Ectodermal cell (in vitro differentiated cells): Measurements from ENCODE around the gene NPTXR.

Experiments used
- H3K27ac ChIP-seq: 2 replicates; pipeline ENCODE4 v1.7.0; 2013; ENCODE audit warnings: mild to moderate bottlenecking, low read depth, low read length; ENCODE audit not compliant: insufficient read depth, poor library complexity, severe bottlenecking
- H3K27me3 ChIP-seq: 2 replicates; pipeline ENCODE4 v1.7.0; 2013; ENCODE audit warnings: mild to moderate bottlenecking, low read length; ENCODE audit not compliant: insufficient read depth, control insufficient read depth, poor library complexity, severe bottlenecking
- H3K36me3 ChIP-seq: one replicate; pipeline ENCODE4 v1.7.0; 2013; ENCODE audit warnings: low read length; ENCODE audit not compliant: control insufficient read depth, insufficient read depth
- H3K4me1 ChIP-seq: one replicate; pipeline ENCODE4 v1.7.0; 2013; ENCODE audit warnings: low read length; ENCODE audit not compliant: control insufficient read depth, insufficient read depth
- H3K4me3 ChIP-seq: 2 replicates; pipeline ENCODE4 v1.7.0; 2013; ENCODE audit warnings: low read depth, low read length, control low read depth; ENCODE audit not compliant: insufficient read depth
- H3K9me3 ChIP-seq: 2 replicates; pipeline ENCODE4 v1.7.0; 2013; ENCODE audit warnings: mild to moderate bottlenecking, low read length, moderate library complexity; ENCODE audit not compliant: control insufficient read depth
- WGBS, 2 experiments: methylation state at CpG; one replicate each; pipeline ENCODE4 v1.1.7; 2013; ENCODE audit warnings: missing lambda C conversion rate in 2 of 2; 5-methylcytosine and 5-hydroxymethylcytosine counted together

Gene NPTXR

GRCh38 chr22:38831166-38831945 is 12.5 kb downstream of the NPTXR start:
- Histone ChIP-seq H3K27ac (no peak overlapping the region), H3K9me3 (no peaks in the 10 kb centered on the region), H3K36me3 (no peaks in the 10 kb centered on the region), H3K4me3 (no peak overlapping the region), H3K4me1 (no peaks in the 10 kb centered on the region), H3K27me3 (peaks cover 10% of the 10 kb centered on the region)
- 93 to 95% methylated on average over 16 of the region's 16 CpGs for WGBS, 2 experiments

GRCh38 chr22:38830845-38831108 is 13.1 kb downstream of the NPTXR start:
- Histone ChIP-seq H3K27ac (no peak overlapping the region), H3K4me3 (no peak overlapping the region), H3K36me3 (no peaks in the 10 kb centered on the region), H3K4me1 (no peaks in the 10 kb centered on the region), H3K27me3 (peaks cover 4% of the 10 kb centered on the region), H3K9me3 (no peaks in the 10 kb centered on the region)
- 87 to 90% methylated on average over 7 of the region's 7 CpGs for WGBS, 2 experiments

GRCh38 chr22:38830026-38830844 is 13.6 kb downstream of the NPTXR start:
- no peak overlapping the region for H3K4me3 ChIP-seq
- H3K36me3 ChIP-seq = no peaks in the 10 kb centered on the region
- no peaks in the 10 kb centered on the region for H3K4me1 ChIP-seq
- H3K27me3 ChIP-seq = no peaks in the 10 kb centered on the region
- H3K9me3 ChIP-seq = no peaks in the 10 kb centered on the region
- H3K27ac ChIP-seq = no peak overlapping the region
- WGBS, 2 experiments = 92% methylated on average over 17 of the region's 17 CpGs

GRCh38 chr22:38829485-38829884 is 14.3 kb downstream of the NPTXR start:
- Histone ChIP-seq H3K4me3 (no peak overlapping the region), H3K36me3 (no peaks in the 10 kb centered on the region), H3K27ac (no peak overlapping the region), H3K4me1 (no peaks in the 10 kb centered on the region), H3K9me3 (no peaks in the 10 kb centered on the region), H3K27me3 (no peaks in the 10 kb centered on the region)
- 81 to 82% methylated on average over 4 of the region's 4 CpGs for WGBS, 2 experiments

- H3K4me1 ChIP-seq = no peaks in the 10 kb centered on the region
- 78 to 81% methylated on average over 10 of the region's 10 CpGs for whole genome bisulfite sequencing, 2 experiments
- no peaks in the 10 kb centered on the region for H3K36me3 ChIP-seq
- H3K27ac ChIP-seq = no peak overlapping the region
- H3K9me3 ChIP-seq = no peaks in the 10 kb centered on the region
- no peak overlapping the region for H3K4me3 ChIP-seq
- H3K27me3 ChIP-seq = no peaks in the 10 kb centered on the region
Measured at GRCh38 chr22:38828616-38829205, 15.1 kb downstream of the NPTXR start.

GRCh38 chr22:38828191-38828590 is 15.6 kb downstream of the NPTXR start:
- Histone ChIP-seq H3K36me3 (no peaks in the 10 kb centered on the region), H3K4me1 (no peaks in the 10 kb centered on the region), H3K4me3 (no peak overlapping the region), H3K27ac (no peak overlapping the region), H3K27me3 (no peaks in the 10 kb centered on the region), H3K9me3 (no peaks in the 10 kb centered on the region)
- 62 to 68% methylated on average over 11 of the region's 11 CpGs for WGBS, 2 experiments

- Histone ChIP-seq H3K36me3 (no peaks in the 10 kb centered on the region), H3K4me1 (no peaks in the 10 kb centered on the region), H3K27me3 (no peaks in the 10 kb centered on the region), H3K27ac (no peak overlapping the region), H3K4me3 (no peak overlapping the region), H3K9me3 (no peaks in the 10 kb centered on the region)
Measured at GRCh38 chr22:38827510-38827909, 16.3 kb downstream of the NPTXR start.

- no peaks in the 10 kb centered on the region for H3K27me3 ChIP-seq
- H3K9me3 ChIP-seq = no peaks in the 10 kb centered on the region
- no peaks in the 10 kb centered on the region for H3K4me1 ChIP-seq
- H3K27ac ChIP-seq = no peak overlapping the region
- H3K4me3 ChIP-seq = no peak overlapping the region
- no peaks in the 10 kb centered on the region for H3K36me3 ChIP-seq
- WGBS, 2 experiments = 85 to 92% methylated on average over 5 of the region's 5 CpGs
Measured at GRCh38 chr22:38826801-38827200, 17.0 kb downstream of the NPTXR start.

GRCh38 chr22:38826386-38826785 is 17.4 kb downstream of the NPTXR start:
- H3K4me1 ChIP-seq = no peaks in the 10 kb centered on the region
- H3K27ac ChIP-seq = no peak overlapping the region
- WGBS, 2 experiments = 89 to 90% methylated on average over 16 of the region's 16 CpGs
- H3K36me3 ChIP-seq = no peaks in the 10 kb centered on the region
- H3K9me3 ChIP-seq = no peaks in the 10 kb centered on the region
- H3K27me3 ChIP-seq = no peaks in the 10 kb centered on the region
- H3K4me3 ChIP-seq = no peak overlapping the region

- Histone ChIP-seq H3K27me3 (no peaks in the 10 kb centered on the region), H3K4me1 (no peaks in the 10 kb centered on the region), H3K9me3 (no peaks in the 10 kb centered on the region), H3K36me3 (no peaks in the 10 kb centered on the region), H3K27ac (no peak overlapping the region), H3K4me3 (no peak overlapping the region)
- WGBS, 2 experiments = 9 to 14% methylated on average over 4 of the region's 4 CpGs
Measured at GRCh38 chr22:38824585-38824984, 19.2 kb downstream of the NPTXR start.
